ENCODE data around the gene TRIM8.

TRIM8 gene

GRCh38 chr10:102641880-102642735, 2.2 kb upstream of the TRIM8 start:
- peak overlapping the region; percentile 95 for H3K4me3 ChIP-seq (replicated peaks; ENCODE audit: low read depth, low read length)
- DNase-seq (ENCODE audit: extremely low read depth, low read depth), result peak; percentile 90
- no peak for TF ChIP-seq CTCF (IDR thresholded peaks at IDR 0.05; ENCODE audit: low read depth, low read length, missing control alignments)

GRCh38 chr10:102642736-102643335, 1.4 kb upstream of the TRIM8 start:
- peak overlapping the region; percentile 95 for H3K4me3 ChIP-seq (replicated peaks; ENCODE audit: low read depth, low read length)

GRCh38 chr10:102643336-102644065, 778 bp upstream of the TRIM8 start:
- TF ChIP-seq CTCF (IDR thresholded peaks at IDR 0.05; ENCODE audit: low read depth, low read length, missing control alignments), result no peak
- no peak for DNase-seq (ENCODE audit: extremely low read depth, low read depth)
- H3K4me3 ChIP-seq (replicated peaks; ENCODE audit: low read depth, low read length), result peak overlapping the region; percentile 95

More at GRCh38 chr10:102642736-102643335, 1.4 kb upstream of the TRIM8 start:
- TF ChIP-seq CTCF (IDR thresholded peaks at IDR 0.05; ENCODE audit: low read depth, low read length, missing control alignments), result no peak
- DNase-seq (ENCODE audit: extremely low read depth, low read depth), result no peak

- TF ChIP-seq CTCF (IDR thresholded peaks at IDR 0.05; ENCODE audit: low read depth, low read length, missing control alignments), result peak; percentile 55
- DNase-seq (ENCODE audit: extremely low read depth, low read depth), result no peak
- peak overlapping the region; percentile 95 for H3K4me3 ChIP-seq (replicated peaks; ENCODE audit: low read depth, low read length)
These were observed 538 bp downstream of the TRIM8 start for GRCh38 chr10:102644646-102645387.

GRCh38 chr10:102645388-102645740, 1.1 kb downstream of the TRIM8 start:
- TF ChIP-seq CTCF (IDR thresholded peaks at IDR 0.05; ENCODE audit: low read depth, low read length, missing control alignments), result no peak
- peak overlapping the region; percentile 95 for H3K4me3 ChIP-seq (replicated peaks; ENCODE audit: low read depth, low read length)
- no peak for DNase-seq (ENCODE audit: extremely low read depth, low read depth)
